Esophagus muscularis mucosa (tissue), 4 donors: ENCODE data around the gene SLC24A4. TPM values are rescaled to one million over a fixed set of nuclear protein-coding genes. Genes with fewer than 3 reads are reported as not detected.

Source experiments
- DNase-seq: peaks from one replicate; pipeline ENCODE4 v3.0.0-alpha.2; 2017; ENCODE audit errors: extremely low spot score
- H3K27ac ChIP-seq, 4 donors: fragments of 200-600 bp; sonication (generic); replicated peaks in 1 of 4; 1 replicate in 3 of 4; 2 replicates in 1 of 4; pipeline ENCODE4 v1.5.1; 2016 to 2019; ENCODE audit warnings: mild to moderate bottlenecking in 1 of 4
- H3K27me3 ChIP-seq, 4 donors: fragments of 200-600 bp; sonication (generic); one replicate each; pipeline versions ENCODE4 v1.5.1 to v1.6.0; 2016 to 2019
- H3K36me3 ChIP-seq, 4 donors: fragments of 200-600 bp; sonication (generic); one replicate each; pipeline ENCODE4 v1.5.1; 2016 to 2019
- H3K4me1 ChIP-seq, 4 donors: fragments of 200-600 bp; sonication (generic); one replicate each; pipeline ENCODE4 v1.5.1; 2016 to 2019
- H3K4me3 ChIP-seq, 4 donors: fragments of 200-600 bp; sonication (generic); 1 replicate in 2 of 4; 2 replicates in 2 of 4; pipeline ENCODE4 v1.5.1; 2016 to 2019; ENCODE audit warnings: mild to moderate bottlenecking in 4 of 4, moderate library complexity in 1 of 4
- H3K9me3 ChIP-seq, 4 donors: fragments of 200-600 bp; sonication (generic); 1 replicate in 3 of 4; 2 replicates in 1 of 4; pipeline ENCODE4 v1.5.1; 2016 to 2019
- EP300 ChIP-seq: sonication (generic); formaldehyde crosslinking; IDR thresholded peaks from one replicate; pipeline ENCODE4 v1.6.1; 2017; ENCODE audit warnings: antibody characterized with exemption
- POLR2A ChIP-seq: fragments of 450-650 bp; IDR thresholded peaks from one replicate; pipeline ENCODE4 v1.6.1; 2017; ENCODE audit warnings: antibody characterized with exemption, moderate library complexity, mild to moderate bottlenecking, low read depth
- POLR2AphosphoS5 ChIP-seq, 2 donors: sonication (generic); formaldehyde crosslinking; IDR thresholded peaks; one replicate each; pipeline ENCODE4 v1.6.1; 2017; ENCODE audit warnings: antibody characterized with exemption in 2 of 2
- WGBS: methylation state at CpG from one replicate; pipeline ENCODE4 v1.1.5; 2018; 5-methylcytosine and 5-hydroxymethylcytosine counted together
- intact Hi-C: fragments of 100-400 bp; cut with DNase I; formaldehyde crosslinking; loops from one replicate; pipeline ENCODE4 v1.15.1; 2023
- total RNA-seq, 4 donors: library from RNA; depleted of rRNA; stranded (reverse); fragments of >200 nt; gene quantifications; one replicate each; pipeline versions ENCODE4 v1.1.0 to v1.2.1, GENCODE V29; 2016
- TF ChIP-seq, protein P1 (sequence below), 3 experiments: fragments of 200-600 bp in 2 of 3; fragments of 450-650 bp in 1 of 3; sonication (generic) in 2 of 3; IDR thresholded peaks; one replicate each; pipeline ENCODE4 v1.5.1; 2017 to 2019; ENCODE audit warnings: antibody characterized with exemption in 3 of 3, mild to moderate bottlenecking in 2 of 3, moderate library complexity in 1 of 3

SLC24A4 gene
- total RNA-seq, 4 donors from 2014 or later: 1.7 to 2.9 (median 2.1) TPM

DNA sequence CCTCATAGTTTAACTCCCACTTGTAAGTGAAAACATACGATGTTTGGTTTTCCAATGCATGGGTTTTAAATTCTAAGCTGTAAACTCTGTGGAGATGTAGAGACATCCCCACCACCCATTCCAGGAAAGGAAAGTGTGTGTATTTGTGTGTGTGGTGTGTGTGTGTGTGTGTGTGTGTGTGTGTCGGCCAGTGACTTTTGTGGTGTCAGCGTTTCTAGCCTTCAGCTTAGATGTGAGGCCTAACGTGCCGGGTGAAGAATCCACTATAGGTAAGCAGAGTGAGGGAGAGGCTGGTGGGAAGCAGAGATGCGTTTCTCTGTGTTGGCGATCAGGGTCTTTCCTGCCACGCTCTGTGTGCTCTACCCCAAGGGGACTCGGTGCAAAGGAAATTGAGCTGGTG is 93.0 kb downstream of the SLC24A4 start:
- Histone ChIP-seq H3K27ac (no peak overlapping the region), H3K4me3 (no peak overlapping the region), H3K9me3 (no peaks in the 10 kb centered on the region), H3K4me1 (no peaks in the 10 kb centered on the region), H3K27me3 (no peaks in the 10 kb centered on the region), H3K36me3 (no peaks in the 10 kb centered on the region)
- WGBS: 83% methylated on average over 9 of the region's 9 CpGs
- intact Hi-C loops: no loop called here
- no peak for DNase-seq
- TF ChIP-seq POLR2AphosphoS5 (IDR thresholded peaks at IDR 0.05) (no peak), EP300 (no peak), POLR2A (no peak)
- TF ChIP-seq, protein P1, sequence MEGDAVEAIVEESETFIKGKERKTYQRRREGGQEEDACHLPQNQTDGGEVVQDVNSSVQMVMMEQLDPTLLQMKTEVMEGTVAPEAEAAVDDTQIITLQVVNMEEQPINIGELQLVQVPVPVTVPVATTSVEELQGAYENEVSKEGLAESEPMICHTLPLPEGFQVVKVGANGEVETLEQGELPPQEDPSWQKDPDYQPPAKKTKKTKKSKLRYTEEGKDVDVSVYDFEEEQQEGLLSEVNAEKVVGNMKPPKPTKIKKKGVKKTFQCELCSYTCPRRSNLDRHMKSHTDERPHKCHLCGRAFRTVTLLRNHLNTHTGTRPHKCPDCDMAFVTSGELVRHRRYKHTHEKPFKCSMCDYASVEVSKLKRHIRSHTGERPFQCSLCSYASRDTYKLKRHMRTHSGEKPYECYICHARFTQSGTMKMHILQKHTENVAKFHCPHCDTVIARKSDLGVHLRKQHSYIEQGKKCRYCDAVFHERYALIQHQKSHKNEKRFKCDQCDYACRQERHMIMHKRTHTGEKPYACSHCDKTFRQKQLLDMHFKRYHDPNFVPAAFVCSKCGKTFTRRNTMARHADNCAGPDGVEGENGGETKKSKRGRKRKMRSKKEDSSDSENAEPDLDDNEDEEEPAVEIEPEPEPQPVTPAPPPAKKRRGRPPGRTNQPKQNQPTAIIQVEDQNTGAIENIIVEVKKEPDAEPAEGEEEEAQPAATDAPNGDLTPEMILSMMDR (IDR thresholded peaks at IDR 0.05): no peak

DNA sequence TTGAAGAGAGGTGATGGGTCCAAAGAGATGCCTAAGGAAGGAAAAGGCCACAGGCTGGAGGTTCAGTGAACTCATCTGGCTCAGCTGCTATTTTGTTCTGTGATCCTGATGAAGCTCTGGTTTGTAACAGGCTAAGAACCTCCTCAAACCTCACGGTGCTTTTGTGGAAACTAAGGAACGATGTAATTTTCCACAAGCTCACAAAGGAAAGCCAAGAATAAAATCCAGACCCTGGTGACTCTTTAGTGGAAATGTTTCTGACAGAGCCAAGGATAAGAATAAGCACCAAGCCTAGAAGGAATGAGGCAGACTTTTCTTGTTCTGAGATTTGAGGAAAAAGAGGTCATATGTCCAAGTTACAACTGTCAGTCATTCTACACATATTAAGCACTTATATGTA is 93.6 kb downstream of the SLC24A4 start:
- no peak for DNase-seq
- H3K4me3 ChIP-seq: no peak overlapping the region
- no peaks in the 10 kb centered on the region for H3K9me3 ChIP-seq
- intact Hi-C loops: no loop called here
- H3K27ac ChIP-seq: no peak overlapping the region
- no peaks in the 10 kb centered on the region for H3K4me1 ChIP-seq
- TF ChIP-seq EP300 (no peak), POLR2A (no peak), POLR2AphosphoS5 (IDR thresholded peaks at IDR 0.05) (no peak)
- TF ChIP-seq, protein P1 (IDR thresholded peaks at IDR 0.05): no peak
- 41% methylated on average over 2 of the region's 2 CpGs for WGBS
- H3K27me3 ChIP-seq: no peaks in the 10 kb centered on the region
- no peaks in the 10 kb centered on the region for H3K36me3 ChIP-seq

DNA sequence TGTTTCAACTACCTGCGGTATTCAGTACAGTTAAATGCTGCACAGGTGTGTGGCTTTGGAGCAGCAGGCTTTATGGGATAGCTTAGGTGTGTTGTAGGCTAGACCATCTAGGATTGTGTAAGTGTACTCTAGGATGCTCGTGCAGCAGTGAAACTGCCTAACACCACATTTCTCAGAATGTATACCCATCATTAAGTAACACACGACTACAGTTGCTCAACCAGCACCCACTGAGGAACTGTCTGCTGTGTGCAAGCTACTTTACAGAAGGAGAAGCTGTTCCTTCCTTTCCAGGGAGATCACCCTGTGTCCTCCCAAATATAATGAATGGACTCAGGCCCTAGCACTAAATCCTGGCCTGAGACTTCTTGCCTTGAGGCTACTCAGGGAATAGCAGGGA is 94.8 kb downstream of the SLC24A4 start:
- TF ChIP-seq, protein P1 (IDR thresholded peaks at IDR 0.05): no peak
- TF ChIP-seq POLR2A: no peak
- TF ChIP-seq EP300: no peak
- no peak for TF ChIP-seq POLR2AphosphoS5 (IDR thresholded peaks at IDR 0.05)
- WGBS: 81% methylated on average over 3 of the region's 3 CpGs

DNA sequence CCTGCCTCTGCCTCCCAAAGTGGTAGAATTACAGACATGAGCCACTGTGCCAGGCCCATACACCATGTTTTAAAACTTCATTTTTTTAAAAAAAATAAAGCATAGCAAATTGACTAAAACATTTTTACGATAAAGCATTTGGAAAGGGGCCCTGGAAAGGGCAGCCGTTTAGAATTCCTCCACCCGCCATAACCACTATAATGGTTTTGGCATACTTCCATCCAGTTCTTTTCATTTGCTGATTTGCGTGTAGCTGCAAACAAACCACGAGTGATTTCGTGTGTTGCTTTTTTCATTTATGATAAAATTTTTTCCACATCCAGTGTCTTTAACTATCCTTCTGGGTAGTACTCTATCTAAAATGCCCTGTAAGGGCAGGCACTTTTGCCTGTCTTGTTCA is 98.8 kb downstream of the SLC24A4 start:
- Histone ChIP-seq H3K27ac (no peak overlapping the region), H3K36me3 (no peaks in the 10 kb centered on the region)
- TF ChIP-seq POLR2A (no peak), EP300 (no peak), POLR2AphosphoS5 (IDR thresholded peaks at IDR 0.05) (no peak)
- TF ChIP-seq, protein P1 (IDR thresholded peaks at IDR 0.05): no peak

More for the DNA sequence above, 94.8 kb downstream of the SLC24A4 start:
- Histone ChIP-seq H3K36me3 (no peaks in the 10 kb centered on the region), H3K9me3 (no peaks in the 10 kb centered on the region), H3K27ac (no peak overlapping the region), H3K4me1 (no peaks in the 10 kb centered on the region), H3K27me3 (no peaks in the 10 kb centered on the region), H3K4me3 (no peak overlapping the region)
- intact Hi-C loops: no loop called here
- DNase-seq: no peak

DNA sequence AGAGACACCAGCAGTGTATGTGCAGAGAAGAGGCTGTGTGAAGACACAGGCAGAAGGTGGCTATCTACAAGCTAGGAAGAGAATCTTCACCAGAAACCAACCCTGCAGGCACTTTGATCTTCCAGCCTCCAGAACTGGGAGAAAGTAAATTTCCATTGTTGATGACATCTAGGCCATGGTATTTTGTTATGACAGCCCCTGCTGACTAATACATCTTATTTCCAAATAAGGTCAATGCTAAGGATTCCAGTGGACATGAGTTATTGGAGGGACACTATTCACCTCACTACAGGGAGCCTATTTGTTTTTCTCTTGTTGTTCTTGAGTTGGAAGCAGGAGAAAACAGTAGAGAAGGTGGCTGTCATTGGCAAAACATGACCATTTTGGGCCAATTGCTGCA is 102.1 kb downstream of the SLC24A4 start:
- no peaks in the 10 kb centered on the region for H3K36me3 ChIP-seq
- DNase-seq: no peak
- intact Hi-C loops: no loop called here
- H3K27me3 ChIP-seq: no peaks in the 10 kb centered on the region
- no peak overlapping the region for H3K27ac ChIP-seq
- no peak overlapping the region for H3K4me3 ChIP-seq
- H3K9me3 ChIP-seq: peaks cover 0 to 6% (median 0%) of the 10 kb centered on the region in 4 donors
- peaks cover 0 to 17% (median 9%) of the 10 kb centered on the region in 4 donors for H3K4me1 ChIP-seq
- no peak for TF ChIP-seq POLR2AphosphoS5 (IDR thresholded peaks at IDR 0.05)
- no peak for TF ChIP-seq POLR2A
- TF ChIP-seq, protein P1 (IDR thresholded peaks at IDR 0.05): no peak
- no peak for TF ChIP-seq EP300

More for the DNA sequence above, 98.8 kb downstream of the SLC24A4 start:
- Histone ChIP-seq H3K4me1 (peaks cover 0 to 10% (median 3%) of the 10 kb centered on the region in 4 donors), H3K9me3 (peaks cover 0 to 6% (median 0%) of the 10 kb centered on the region in 4 donors), H3K27me3 (no peaks in the 10 kb centered on the region), H3K4me3 (no peak overlapping the region)
- DNase-seq: no peak
- WGBS: 62% methylated on average over 6 of the region's 6 CpGs
- intact Hi-C loops: no loop called here
